ENCODE results near the gene NECAB3. TPM values are rescaled to one million over a fixed set of nuclear protein-coding genes. Genes with fewer than 3 reads are reported as not detected.

Gene NECAB3
- total and polyA plus RNA-seq, 2 of the 13 experiments (the other 11 are each of a cell fraction or from before 2014, with no cell fraction given): 61.5 to 65.5 TPM

GRCh38 chr20:33686984-33687366, 12.7 kb upstream of the NECAB3 start (continued):
- no peak for TF ChIP-seq SALL2 (CRISPR knock-in tag; IDR thresholded peaks at IDR 0.05)
- no peak for TF ChIP-seq DPF2 (CRISPR knock-in tag; IDR thresholded peaks at IDR 0.05; ENCODE audit: borderline replicate concordance, low read depth)
- TF ChIP-seq ZNF556 (CRISPR knock-in tag; IDR thresholded peaks at IDR 0.05; ENCODE audit: borderline replicate concordance): no peak
- no peak for TF ChIP-seq FOXM1 (CRISPR knock-in tag; IDR thresholded peaks at IDR 0.05)
- no peak for TF ChIP-seq GABPA (IDR thresholded peaks at IDR 0.05; ENCODE audit: low read depth, low read length)
- no peak for TF ChIP-seq GABPA (CRISPR knock-in tag; IDR thresholded peaks at IDR 0.05; ENCODE audit: low read depth)
- TF ChIP-seq ATF1 (CRISPR knock-in tag; IDR thresholded peaks at IDR 0.05): no peak
- TF ChIP-seq ATF3 (CRISPR knock-in tag; IDR thresholded peaks at IDR 0.05): no peak
- no peak for TF ChIP-seq TFDP1 (CRISPR knock-in tag; IDR thresholded peaks at IDR 0.05; ENCODE audit: borderline replicate concordance)
- no peak for TF ChIP-seq DNMT1 (CRISPR knock-in tag; IDR thresholded peaks at IDR 0.05)
- TF ChIP-seq SYNCRIP (IDR thresholded peaks at IDR 0.05; ENCODE audit: insufficient read depth, low read depth, low read length): no peak
- TF ChIP-seq SOX13 (IDR thresholded peaks at IDR 0.05): no peak
- no peak for TF ChIP-seq SOX13 (CRISPR knock-in tag; conservative IDR thresholded peaks at IDR 0.05 in 1 of 2, IDR thresholded peaks at IDR 0.05 in 1 of 2)
- TF ChIP-seq ZNF790 (CRISPR knock-in tag; IDR thresholded peaks at IDR 0.05; ENCODE audit: borderline replicate concordance): no peak
- TF ChIP-seq, protein P1, sequence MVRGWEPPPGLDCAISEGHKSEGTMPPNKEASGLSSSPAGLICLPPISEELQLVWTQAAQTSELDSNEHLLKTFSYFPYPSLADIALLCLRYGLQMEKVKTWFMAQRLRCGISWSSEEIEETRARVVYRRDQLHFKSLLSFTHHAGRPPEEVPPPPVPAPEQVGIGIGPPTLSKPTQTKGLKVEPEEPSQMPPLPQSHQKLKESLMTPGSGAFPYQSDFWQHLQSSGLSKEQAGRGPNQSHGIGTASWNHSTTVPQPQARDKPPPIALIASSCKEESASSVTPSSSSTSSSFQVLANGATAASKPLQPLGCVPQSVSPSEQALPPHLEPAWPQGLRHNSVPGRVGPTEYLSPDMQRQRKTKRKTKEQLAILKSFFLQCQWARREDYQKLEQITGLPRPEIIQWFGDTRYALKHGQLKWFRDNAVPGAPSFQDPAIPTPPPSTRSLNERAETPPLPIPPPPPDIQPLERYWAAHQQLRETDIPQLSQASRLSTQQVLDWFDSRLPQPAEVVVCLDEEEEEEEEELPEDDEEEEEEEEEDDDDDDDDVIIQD (CRISPR knock-in tag; IDR thresholded peaks at IDR 0.05; ENCODE audit: low read depth): no peak
- no peak for TF ChIP-seq ZBTB21 (CRISPR knock-in tag; IDR thresholded peaks at IDR 0.05)
- 0 out of 2 replicates have a peak, but pooled peaks have one; percentile 44 for TF ChIP-seq BRD4 (CRISPR knock-in tag; IDR thresholded peaks at IDR 0.05)
- no peak for TF ChIP-seq ZFP36L2 (CRISPR knock-in tag; IDR thresholded peaks at IDR 0.05)
- TF ChIP-seq HNF4G (IDR thresholded peaks at IDR 0.05; ENCODE audit: borderline replicate concordance, low read depth, low read length): no peak
- no peak for TF ChIP-seq HNF4G (CRISPR knock-in tag; IDR thresholded peaks at IDR 0.05; ENCODE audit: borderline replicate concordance, low read depth)
- no peak for TF ChIP-seq ZNF678 (CRISPR knock-in tag; IDR thresholded peaks at IDR 0.05)
- peak; percentile 77; the same call in 1 of the 2 replicates for TF ChIP-seq ZNF598 (CRISPR knock-in tag; IDR thresholded peaks at IDR 0.05; ENCODE audit: borderline replicate concordance)
- peak; percentile 83; the same call in 1 of the 2 replicates for TF ChIP-seq SSRP1 (CRISPR knock-in tag; IDR thresholded peaks at IDR 0.05)
- TF ChIP-seq U2AF2 (IDR thresholded peaks at IDR 0.05; ENCODE audit: low read depth, low read length): no peak
- no peak for TF ChIP-seq RFX5 (IDR thresholded peaks at IDR 0.05; ENCODE audit: low read depth, low read length)
- no peak for TF ChIP-seq ZNF782 (CRISPR knock-in tag; IDR thresholded peaks at IDR 0.05; ENCODE audit: borderline replicate concordance)
- no peak for TF ChIP-seq ZNF431 (CRISPR knock-in tag; IDR thresholded peaks at IDR 0.05; ENCODE audit: borderline replicate concordance, low read depth)
- TF ChIP-seq EZH2 (conservative IDR thresholded peaks at IDR 0.05; ENCODE audit: low read depth, low read length): no peak
- TF ChIP-seq KLF6 (CRISPR knock-in tag; IDR thresholded peaks at IDR 0.05): no peak
- no peak for TF ChIP-seq FOXP1 (IDR thresholded peaks at IDR 0.05)
- no peak for TF ChIP-seq FOXP1 (CRISPR knock-in tag; IDR thresholded peaks at IDR 0.05)
- 0 out of 2 replicates have a peak, but pooled peaks have one; percentile 10 for TF ChIP-seq HHEX (CRISPR knock-in tag; IDR thresholded peaks at IDR 0.05)
- TF ChIP-seq ZNF263 (CRISPR knock-in tag; IDR thresholded peaks at IDR 0.05): no peak
- no peak; the same call in 1 of the 2 replicates for TF ChIP-seq ZBTB38 (CRISPR knock-in tag; IDR thresholded peaks at IDR 0.05)
